HG02610 (cell line): Measurements from ENCODE around the gene RALGAPB.

Experiments
- ATAC-seq: cut with Tn5 transposase; IDR thresholded peaks from one replicate; pipeline ENCODE4 v1.9.1; 2021; ENCODE audit warnings: mild to moderate bottlenecking, moderate library complexity; ENCODE audit not compliant: unreplicated experiment

RALGAPB gene

GRCh38 chr20:38543014-38543906 is 70.6 kb downstream of the RALGAPB start:
- no peak for ATAC-seq

DNA sequence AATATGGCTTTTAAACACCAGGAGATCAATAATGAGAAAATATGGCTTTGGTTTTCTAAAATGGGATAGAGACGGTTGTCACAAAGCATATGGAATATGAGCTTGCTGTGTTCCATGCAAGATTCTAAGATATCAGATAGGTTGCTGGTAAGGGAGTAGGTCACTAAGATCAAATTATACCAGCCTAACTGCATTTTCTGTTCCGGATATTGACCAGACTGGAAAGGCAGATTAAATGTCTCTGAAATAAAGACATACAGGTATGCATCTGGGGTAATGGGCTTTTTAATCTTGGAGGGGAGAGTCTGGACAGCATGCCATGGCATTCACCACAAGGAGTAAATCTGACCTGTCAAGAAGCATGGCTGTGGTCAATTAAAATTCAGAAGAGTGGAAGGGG is 73.1 kb downstream of the RALGAPB start:
- no peak for ATAC-seq

DNA sequence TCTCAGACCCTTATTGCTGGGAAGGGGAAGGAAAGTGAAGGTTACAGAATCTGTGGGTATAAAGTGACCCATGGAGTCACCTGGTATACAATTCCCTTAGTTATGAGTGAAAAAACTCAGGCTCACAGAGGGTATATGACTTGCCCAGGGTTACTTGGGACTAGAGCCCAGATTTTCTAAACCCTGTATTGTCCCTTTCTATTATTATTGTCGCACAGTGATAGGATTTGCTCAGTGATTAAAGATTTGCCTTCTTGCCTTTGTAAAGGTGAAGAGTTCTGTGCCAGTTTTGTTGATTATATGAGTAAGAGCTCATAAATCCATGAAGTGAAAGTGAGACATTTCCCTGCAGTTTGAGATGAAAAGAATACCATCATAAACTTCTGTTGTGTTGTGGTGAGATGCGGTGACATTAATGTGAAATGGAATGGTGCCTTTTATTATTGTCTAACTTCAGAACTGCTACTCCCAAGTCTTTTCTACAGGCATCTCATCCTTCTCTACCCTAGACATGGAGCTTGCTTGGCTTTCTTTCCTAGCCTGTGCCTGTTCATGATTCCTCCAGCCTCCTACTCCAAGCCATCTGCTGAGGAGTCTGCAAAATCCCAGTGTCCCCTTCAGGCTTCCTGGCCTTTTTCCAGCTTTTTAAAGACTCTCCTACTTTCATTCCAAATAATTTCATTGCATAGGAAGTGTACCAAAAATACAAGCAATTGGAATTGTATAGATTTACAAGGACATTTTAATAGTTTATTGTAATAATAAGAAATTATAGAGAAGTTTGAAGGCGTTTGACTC is 74.8 kb downstream of the RALGAPB start:
- no peak for ATAC-seq

- no peak for ATAC-seq
Measured at GRCh38 chr20:38548356-38549083, 75.9 kb downstream of the RALGAPB start.

GRCh38 chr20:38550274-38550673 is 77.6 kb downstream of the RALGAPB start:
- no peak for ATAC-seq

GRCh38 chr20:38551056-38551626 is 78.5 kb downstream of the RALGAPB start:
- ATAC-seq = no peak

- no peak for ATAC-seq
Measured at GRCh38 chr20:38554986-38555385, 82.3 kb downstream of the RALGAPB start.

GRCh38 chr20:38555395-38555794 is 82.8 kb downstream of the RALGAPB start:
- ATAC-seq = no peak

- no peak for ATAC-seq
Measured at GRCh38 chr20:38557174-38557573, 84.5 kb downstream of the RALGAPB start.

DNA sequence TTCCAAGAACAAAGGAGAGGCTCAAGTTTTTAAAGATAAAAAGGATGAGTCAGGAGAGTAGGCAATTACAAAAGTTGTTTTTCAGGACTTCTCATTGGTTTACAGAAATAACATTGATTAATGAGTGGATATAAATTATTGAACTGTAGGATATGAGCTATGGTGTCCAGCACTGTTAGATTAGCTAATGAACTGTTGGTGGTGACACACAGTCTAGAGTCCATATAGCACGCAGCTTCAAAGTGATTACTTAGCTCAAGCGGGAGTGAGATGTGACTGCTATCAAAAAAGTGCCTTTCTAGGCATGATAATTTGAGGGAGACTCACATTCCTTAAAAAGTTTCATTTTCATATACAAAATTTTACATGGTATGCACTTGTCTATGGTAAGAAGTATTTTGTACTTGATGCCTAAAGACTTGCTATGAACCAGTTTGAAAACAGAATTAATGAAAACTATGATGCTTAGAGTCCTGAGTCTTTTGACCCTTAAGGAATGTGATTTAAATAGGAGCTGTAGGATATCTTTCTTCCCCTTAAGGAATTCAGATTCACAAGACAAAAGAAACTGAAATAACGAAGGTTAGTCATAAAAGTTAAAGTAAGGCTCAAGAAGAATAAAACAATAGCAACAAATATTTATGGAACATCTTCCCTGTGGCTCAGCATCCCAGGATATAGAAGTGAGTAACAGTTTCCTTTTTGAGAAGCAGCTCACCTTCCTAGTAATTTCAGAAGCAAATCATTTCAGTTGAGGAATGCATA is 86.1 kb downstream of the RALGAPB start:
- ATAC-seq = no peak

DNA sequence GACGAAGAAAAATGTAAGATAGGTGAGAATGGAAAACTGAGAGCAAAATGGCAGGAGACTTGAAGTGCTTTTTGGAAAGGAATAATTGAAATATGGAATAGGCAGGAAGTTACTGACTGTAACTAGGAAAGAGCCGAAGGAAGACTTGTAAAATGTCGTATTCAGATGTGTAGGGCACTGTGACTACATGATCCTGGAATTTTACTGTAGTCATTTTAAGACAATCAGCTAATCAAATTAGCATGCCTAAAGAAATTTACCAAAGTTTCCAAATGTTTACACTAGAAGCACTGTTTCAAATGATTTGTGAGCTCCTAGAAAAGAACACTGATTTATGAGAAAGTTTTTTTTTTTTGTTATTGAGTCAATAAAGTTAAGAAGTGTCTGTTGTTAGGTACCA is 87.1 kb downstream of the RALGAPB start:
- ATAC-seq = no peak

- no peak for ATAC-seq
Measured at GRCh38 chr20:38563802-38564431, 91.3 kb downstream of the RALGAPB start.

GRCh38 chr20:38564680-38565079 is 92.0 kb downstream of the RALGAPB start:
- no peak for ATAC-seq

- no peak for ATAC-seq
Measured at GRCh38 chr20:38566036-38566598, 93.5 kb downstream of the RALGAPB start.

GRCh38 chr20:38569747-38570525 is 97.3 kb downstream of the RALGAPB start:
- no peak for ATAC-seq

GRCh38 chr20:38573413-38573812 is 100.8 kb downstream of the RALGAPB start:
- ATAC-seq = no peak

DNA sequence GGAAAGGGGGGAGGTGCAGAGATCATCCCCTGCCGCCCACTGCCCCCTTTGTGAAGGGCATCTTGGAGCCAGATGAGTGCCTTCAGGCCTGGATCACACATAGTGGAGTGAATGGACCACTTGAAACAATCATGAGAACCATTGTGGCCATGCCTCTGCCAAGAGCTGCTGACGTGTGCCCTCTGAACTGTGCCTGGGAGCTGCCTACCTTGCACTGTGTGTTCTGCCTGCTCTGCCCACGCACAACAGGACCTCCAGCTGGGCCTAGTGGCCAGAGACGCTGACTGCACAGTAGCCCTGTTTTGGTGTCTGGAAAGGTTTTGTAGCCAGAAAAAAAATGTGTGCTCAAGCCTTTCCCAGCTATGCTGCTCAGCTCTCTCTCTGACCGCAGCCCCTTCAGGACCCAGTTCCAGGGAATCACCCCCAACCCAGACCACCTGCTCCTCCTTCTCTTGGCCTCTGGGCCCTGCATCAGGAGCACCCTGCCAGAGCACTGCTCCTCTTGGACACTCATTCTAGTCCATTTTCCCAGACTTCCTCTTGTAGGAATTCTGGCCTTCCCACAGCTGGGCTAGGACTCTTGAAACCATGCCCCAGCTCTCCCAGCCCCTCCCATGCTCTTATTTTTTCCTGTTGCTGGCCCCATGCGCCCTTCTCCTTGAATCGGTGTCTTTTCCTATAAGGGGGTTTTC is 106.7 kb downstream of the RALGAPB start:
- ATAC-seq = no peak

- no peak for ATAC-seq
Measured at GRCh38 chr20:38579921-38580320, 107.3 kb downstream of the RALGAPB start.
